ENCODE results near the gene KCTD19.

DNA sequence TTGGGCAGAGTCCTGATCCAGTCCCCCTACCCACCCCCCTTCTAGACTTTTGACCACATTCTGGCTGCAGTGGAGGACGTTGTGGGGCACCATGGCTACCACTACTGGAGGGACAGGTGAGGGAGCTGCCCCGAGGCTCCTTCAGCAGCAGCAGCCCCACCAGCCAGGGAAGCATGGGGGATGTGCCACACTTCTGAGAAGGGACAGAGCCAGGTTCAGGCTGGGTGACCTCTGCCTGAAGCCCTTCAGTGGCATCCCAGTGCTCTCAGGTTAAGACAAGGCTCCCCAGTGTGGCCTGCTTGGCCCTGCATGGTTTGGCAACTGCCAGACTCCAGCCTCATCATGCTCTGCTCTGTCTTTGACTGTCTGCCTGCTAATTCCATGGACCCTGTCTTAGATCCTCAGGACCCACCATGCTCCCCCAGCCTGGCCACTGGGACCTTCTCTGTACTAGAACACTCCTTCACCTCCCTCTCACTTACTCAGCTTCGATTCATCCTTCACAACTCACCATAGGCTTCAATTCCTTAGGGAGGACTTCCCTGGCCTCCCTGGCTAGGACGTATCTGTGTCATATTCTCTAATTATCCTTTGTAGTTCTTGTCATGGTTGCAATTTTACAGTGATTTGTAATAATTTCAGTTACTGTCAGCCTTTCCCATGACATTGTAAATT lies 68.9 kb downstream of the KCTD19 start:
- TF ChIP-seq, protein P1, sequence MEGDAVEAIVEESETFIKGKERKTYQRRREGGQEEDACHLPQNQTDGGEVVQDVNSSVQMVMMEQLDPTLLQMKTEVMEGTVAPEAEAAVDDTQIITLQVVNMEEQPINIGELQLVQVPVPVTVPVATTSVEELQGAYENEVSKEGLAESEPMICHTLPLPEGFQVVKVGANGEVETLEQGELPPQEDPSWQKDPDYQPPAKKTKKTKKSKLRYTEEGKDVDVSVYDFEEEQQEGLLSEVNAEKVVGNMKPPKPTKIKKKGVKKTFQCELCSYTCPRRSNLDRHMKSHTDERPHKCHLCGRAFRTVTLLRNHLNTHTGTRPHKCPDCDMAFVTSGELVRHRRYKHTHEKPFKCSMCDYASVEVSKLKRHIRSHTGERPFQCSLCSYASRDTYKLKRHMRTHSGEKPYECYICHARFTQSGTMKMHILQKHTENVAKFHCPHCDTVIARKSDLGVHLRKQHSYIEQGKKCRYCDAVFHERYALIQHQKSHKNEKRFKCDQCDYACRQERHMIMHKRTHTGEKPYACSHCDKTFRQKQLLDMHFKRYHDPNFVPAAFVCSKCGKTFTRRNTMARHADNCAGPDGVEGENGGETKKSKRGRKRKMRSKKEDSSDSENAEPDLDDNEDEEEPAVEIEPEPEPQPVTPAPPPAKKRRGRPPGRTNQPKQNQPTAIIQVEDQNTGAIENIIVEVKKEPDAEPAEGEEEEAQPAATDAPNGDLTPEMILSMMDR (IDR thresholded peaks at IDR 0.05) = no peak
- TF ChIP-seq POLR2AphosphoS5 (IDR thresholded peaks at IDR 0.05; ENCODE audit: insufficient read depth in 1 of 2, low read depth in 1 of 2) (no peak), POLR2A (IDR thresholded peaks at IDR 0.05) (no peak)

Measured in vagina (tissue), 2 donors.